ENCODE results near the gene ALKAL2.

ALKAL2 gene

DNA sequence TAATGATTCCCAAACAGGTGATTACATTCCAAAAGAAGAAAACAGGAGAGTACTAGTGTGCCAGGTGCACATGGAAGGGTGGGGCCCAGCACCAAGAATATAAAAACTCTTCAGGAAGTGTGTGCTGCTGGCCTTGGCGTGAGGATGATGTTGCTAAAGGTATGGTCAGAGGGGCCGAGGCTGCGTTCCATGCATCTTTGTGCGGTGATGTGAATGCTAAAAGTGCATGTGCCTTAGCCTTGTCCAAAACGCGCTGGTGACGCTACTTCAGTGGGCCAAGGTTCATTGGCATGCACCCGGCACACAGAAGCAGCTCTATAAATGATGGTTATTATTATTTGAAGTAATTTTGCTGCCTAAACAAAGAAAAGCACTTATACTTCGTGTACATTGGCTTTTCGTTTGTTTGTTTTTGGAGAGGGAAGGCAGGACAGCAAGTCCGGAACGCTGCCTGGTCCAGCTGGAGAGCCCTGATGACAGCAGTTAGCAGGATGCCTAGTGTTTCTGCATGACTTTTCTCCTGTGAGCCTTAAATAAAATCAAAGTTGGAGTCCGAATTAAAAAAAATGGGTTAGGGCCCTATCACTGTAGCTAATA, 2.9 kb downstream of the ALKAL2 start:
- Mint-ChIP-seq H3K36me3 (ENCODE audit: low read depth) (peaks cover 2% of the 10 kb centered on the region), H3K4me3 (no peak overlapping the region), H3K4me1 (ENCODE audit: low read depth) (no peaks in the 10 kb centered on the region), H3K27me3 (ENCODE audit: low read depth) (peaks cover 30% of the 10 kb centered on the region), H3K27ac (no peak overlapping the region), H3K9me3 (no peaks in the 10 kb centered on the region)

DNA sequence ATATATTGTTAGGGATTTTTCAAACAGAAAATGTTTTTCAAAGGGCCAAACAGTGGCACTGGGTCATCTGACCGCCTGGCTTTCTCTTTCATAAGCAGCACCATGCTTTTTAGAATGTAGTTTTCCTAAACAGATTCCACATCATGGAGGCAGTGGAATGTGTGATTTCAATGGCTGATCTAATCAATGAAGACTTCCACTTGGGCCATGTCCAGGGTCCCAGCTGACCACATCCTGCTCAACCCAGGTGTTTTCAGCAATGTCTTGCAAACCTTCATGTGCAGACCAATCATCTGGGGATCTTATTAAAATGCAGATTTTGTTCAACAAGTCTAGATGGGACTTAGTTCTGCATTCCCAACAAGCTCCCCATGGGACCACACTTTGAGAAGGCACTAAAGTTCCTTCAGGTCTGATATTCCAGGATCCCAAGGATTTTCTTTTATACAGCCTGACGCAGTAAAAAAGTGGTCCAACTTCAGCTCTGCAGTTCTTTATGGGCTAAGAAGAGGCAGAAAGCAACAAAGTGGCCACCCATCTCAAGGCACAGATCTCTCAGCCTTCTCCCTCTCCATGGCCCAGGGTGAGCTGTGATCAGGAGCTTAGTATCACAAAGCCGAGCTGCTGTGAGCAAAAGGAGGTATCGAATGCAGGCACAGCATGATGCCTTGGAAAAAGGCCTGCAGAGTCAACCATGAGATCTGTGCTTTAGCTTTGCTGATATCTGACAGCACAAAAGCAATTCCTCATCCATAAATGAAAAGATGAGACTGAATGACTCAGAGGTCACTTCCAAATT, 3.7 kb downstream of the ALKAL2 start:
- peaks cover 2% of the 10 kb centered on the region for H3K36me3 Mint-ChIP-seq (ENCODE audit: low read depth)

DNA sequence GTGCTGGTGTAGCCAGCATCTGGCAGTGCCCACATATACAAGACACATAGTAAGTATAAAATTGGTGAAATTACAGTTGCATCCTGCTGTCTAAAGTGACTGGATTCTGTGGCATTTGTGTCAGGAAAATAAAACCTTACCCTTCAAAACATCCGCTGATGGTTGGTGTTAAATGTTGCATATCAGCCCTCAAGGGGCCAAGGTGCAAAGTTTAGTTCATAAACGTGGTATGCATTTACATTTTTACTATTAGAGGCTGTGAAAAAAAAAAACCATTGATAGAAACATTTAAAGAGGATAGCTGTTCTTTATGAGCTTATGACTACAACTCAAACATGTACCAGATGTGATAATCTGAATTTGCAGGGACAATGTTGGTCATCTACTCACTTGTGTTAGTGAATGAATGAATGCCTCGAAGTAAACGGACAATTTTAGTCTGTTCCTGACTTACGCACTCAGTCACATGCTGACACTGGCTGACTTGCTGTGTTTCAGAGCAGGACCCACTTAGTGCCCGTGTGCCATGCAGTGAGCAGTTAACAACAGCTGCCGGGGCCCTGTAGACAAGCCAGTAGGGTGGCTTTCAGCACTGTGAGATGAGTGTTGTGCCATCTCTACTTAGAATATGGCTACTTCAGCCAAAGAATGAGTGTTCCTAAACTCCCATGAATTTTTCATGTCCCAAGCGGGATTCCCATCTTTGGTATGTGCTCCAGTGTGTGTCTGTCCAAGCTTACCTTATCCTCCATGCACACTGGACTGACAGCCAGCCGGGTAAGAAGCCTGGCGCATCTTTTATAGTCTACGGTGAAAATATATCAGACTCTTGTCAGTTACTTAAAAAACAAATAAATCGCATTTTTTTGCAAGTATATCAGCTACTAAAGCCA, 5.3 kb downstream of the ALKAL2 start:
- Mint-ChIP-seq H3K27ac (no peak overlapping the region), H3K4me3 (no peak overlapping the region), H3K27me3 (ENCODE audit: low read depth) (peaks cover 24% of the 10 kb centered on the region), H3K4me1 (ENCODE audit: low read depth) (no peaks in the 10 kb centered on the region), H3K36me3 (ENCODE audit: low read depth) (peaks cover 5% of the 10 kb centered on the region), H3K9me3 (no peaks in the 10 kb centered on the region)

More for the DNA sequence above, 3.7 kb downstream of the ALKAL2 start:
- Mint-ChIP-seq H3K9me3 (no peaks in the 10 kb centered on the region), H3K27ac (no peak overlapping the region), H3K4me1 (ENCODE audit: low read depth) (no peaks in the 10 kb centered on the region), H3K27me3 (ENCODE audit: low read depth) (peaks cover 24% of the 10 kb centered on the region), H3K4me3 (no peak overlapping the region)

DNA sequence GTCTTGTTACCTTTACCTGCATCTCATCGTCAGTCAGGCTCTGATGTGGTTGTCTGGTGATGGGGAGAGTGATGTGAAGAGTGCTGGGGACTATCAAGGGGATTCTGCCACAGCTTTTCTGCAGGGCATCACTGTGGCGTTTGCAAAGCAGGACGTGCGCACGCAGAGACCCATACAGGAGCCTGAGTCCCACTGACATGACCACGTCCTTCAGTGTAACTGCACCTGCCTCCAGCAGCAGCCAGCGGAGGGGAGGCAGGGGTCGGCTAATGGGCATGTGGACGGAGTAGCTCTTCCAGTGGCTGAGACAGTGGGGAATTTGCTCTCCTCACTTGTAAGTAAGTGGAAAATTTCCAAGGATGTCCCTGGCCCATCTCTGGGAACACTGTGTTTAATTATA, 6.5 kb downstream of the ALKAL2 start:
- no peak overlapping the region for H3K4me3 Mint-ChIP-seq
- peaks cover 15% of the 10 kb centered on the region for H3K27me3 Mint-ChIP-seq (ENCODE audit: low read depth)
- H3K36me3 Mint-ChIP-seq (ENCODE audit: low read depth), result peaks cover 14% of the 10 kb centered on the region
- no peak overlapping the region for H3K27ac Mint-ChIP-seq
- no peaks in the 10 kb centered on the region for H3K4me1 Mint-ChIP-seq (ENCODE audit: low read depth)
- H3K9me3 Mint-ChIP-seq, result no peaks in the 10 kb centered on the region

DNA sequence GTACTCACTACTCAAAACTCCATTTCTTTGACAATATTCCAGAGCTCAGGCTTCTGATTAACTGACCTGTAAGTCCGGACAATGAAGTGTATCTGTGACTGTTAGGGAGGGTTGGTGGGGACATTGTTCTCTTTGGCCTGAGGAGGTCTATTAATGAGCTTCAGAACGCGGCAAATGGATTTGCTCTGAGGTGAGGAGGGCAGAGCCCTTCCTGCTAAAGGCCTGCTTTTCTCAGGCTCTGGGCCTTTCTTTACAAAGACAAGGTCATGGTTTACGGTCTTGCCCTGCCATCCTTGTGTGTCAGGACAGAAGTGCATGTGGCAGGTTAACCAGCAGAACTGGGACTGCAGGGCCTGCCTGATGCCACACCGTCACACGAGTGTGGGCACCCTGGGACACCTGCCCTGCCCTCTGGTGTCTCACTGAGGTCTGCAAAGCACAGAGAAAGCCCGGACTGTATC, 7.2 kb downstream of the ALKAL2 start:
- no peak overlapping the region for H3K4me3 Mint-ChIP-seq
- no peak overlapping the region for H3K27ac Mint-ChIP-seq
- no peaks in the 10 kb centered on the region for H3K9me3 Mint-ChIP-seq
- peaks cover 19% of the 10 kb centered on the region for H3K36me3 Mint-ChIP-seq (ENCODE audit: low read depth)
- no peaks in the 10 kb centered on the region for H3K4me1 Mint-ChIP-seq (ENCODE audit: low read depth)
- H3K27me3 Mint-ChIP-seq (ENCODE audit: low read depth), result peaks cover 8% of the 10 kb centered on the region

DNA sequence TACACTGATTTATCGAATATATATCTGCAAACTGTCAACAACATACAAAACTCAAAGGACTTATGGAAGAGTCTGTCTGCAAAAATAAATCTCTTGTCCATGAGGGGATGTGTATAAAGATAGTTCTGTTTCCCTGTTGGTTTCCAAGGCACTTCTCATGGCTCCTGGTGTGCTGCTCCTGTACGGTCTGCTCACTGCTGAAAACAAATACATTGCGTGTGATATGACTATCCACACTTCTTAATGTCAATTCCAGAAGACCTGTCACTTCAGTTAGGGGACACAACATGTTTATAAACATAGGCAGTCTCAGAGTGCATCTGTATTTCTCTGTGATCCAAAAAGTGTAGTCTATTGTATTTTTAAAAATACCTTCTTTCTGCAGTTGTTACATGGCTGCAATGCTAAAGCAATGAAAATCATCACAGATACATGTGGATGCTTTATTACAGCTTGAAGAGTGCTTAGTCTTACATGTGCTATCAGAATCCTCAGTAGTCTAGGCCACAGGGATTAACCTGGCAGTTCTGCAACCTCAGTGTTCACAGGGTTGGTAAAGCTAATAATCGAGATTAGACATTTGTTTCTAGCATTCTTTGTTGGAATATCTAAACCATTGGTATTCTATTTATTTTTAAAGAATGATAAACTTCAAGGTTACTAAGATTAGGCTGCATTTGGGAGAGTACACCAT, 7.8 kb downstream of the ALKAL2 start:
- peaks cover 19% of the 10 kb centered on the region for H3K36me3 Mint-ChIP-seq (ENCODE audit: low read depth)

DNA sequence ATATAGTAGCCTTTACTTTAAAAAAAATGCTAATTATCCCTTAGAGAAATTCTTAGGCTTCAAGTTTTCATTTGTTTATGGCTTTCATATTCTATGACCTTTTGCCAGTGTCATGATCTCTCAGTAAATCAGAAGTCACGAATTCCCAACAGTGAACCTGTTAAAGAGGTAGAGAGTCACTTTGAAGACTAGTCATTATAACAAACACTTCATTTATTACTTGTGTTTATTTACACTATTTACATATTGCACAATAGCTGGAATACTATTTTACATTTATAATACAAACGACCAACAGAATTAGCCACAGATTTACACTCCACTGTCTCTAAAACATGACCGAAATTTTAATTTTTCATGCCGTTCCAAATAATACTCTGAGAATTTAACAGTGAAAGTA, 8.5 kb downstream of the ALKAL2 start:
- Mint-ChIP-seq H3K4me3 (no peak overlapping the region), H3K9me3 (no peaks in the 10 kb centered on the region), H3K4me1 (ENCODE audit: low read depth) (peaks cover 2% of the 10 kb centered on the region), H3K27ac (no peak overlapping the region), H3K36me3 (ENCODE audit: low read depth) (peaks cover 23% of the 10 kb centered on the region), H3K27me3 (ENCODE audit: low read depth) (no peaks in the 10 kb centered on the region)

More for the DNA sequence above, 7.8 kb downstream of the ALKAL2 start:
- Mint-ChIP-seq H3K4me3 (no peak overlapping the region), H3K4me1 (ENCODE audit: low read depth) (no peaks in the 10 kb centered on the region), H3K27me3 (ENCODE audit: low read depth) (peaks cover 3% of the 10 kb centered on the region), H3K9me3 (no peaks in the 10 kb centered on the region), H3K27ac (no peak overlapping the region)

DNA sequence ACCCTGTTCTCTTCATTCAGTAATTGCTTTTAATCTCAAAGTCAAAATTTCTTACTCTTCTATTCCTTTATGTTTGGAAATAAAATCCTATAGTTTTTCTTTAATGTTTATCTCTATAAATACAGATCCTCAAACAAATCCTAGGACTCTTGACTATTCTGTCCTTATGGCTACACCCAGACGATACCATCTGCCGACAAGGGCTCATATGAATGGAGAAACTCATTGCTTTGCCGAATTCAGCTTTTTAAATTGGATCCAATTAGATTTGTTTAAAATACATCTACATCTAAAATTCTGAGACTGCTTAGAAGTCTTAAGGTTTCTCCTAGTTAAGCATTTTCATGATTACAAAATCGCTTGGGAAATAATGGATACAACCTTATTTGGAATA, 9.0 kb downstream of the ALKAL2 start:
- H3K9me3 Mint-ChIP-seq, result no peaks in the 10 kb centered on the region
- no peak overlapping the region for H3K27ac Mint-ChIP-seq
- H3K27me3 Mint-ChIP-seq (ENCODE audit: low read depth), result no peaks in the 10 kb centered on the region
- peaks cover 23% of the 10 kb centered on the region for H3K36me3 Mint-ChIP-seq (ENCODE audit: low read depth)
- peaks cover 2% of the 10 kb centered on the region for H3K4me1 Mint-ChIP-seq (ENCODE audit: low read depth)
- no peak overlapping the region for H3K4me3 Mint-ChIP-seq

DNA sequence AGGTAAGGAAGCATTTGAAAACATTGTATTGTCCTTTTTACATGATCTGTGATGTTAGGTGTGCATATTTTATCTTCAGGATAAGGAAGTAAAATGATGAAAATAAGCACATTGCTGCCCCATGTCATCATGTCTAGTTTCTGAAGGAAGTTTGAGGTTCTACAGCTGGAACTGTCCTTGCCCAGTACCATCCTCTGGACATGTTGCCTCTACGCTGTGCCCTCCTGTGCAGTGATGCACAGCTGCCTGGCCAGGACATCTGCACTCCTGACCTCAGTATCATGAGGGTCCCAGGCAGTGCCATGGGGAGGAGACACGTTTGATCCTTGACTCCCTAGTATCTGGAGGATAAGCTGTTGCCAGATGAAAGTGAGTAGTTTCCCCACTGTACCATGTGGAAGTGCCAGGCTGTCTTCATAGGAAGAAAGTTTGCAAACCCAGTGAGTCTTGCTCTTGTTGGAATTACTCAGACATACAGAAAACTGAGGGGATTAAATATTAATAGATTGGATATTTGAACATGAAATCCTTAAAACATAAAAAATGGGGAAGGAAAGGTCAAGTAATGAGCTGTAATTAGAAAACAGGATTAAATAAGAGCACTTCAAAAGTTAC, 9.5 kb downstream of the ALKAL2 start:
- Mint-ChIP-seq H3K4me1 (ENCODE audit: low read depth) (peaks cover 2% of the 10 kb centered on the region), H3K27ac (no peak overlapping the region), H3K27me3 (ENCODE audit: low read depth) (no peaks in the 10 kb centered on the region), H3K36me3 (ENCODE audit: low read depth) (peaks cover 23% of the 10 kb centered on the region), H3K4me3 (no peak overlapping the region), H3K9me3 (no peaks in the 10 kb centered on the region)

DNA sequence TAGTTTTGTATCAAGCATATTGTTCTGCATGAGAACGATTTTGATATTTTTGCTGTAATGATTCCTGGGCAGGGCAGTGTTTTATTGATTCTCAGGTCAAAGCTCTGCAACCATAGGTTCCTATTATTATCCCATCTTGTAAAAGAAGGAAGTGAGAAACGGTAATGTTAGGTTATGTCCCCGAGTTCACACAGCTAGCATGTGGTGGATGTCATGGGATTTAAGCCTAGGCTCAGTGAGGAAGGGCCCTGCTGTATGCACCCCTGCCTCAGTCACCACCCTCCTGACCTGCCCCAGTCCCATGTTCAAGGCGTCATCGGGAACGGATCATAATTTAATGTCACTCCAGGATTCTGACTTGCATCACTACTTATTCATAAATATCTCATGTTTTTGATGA, 12.4 kb downstream of the ALKAL2 start:
- Mint-ChIP-seq H3K4me3 (no peak overlapping the region), H3K27me3 (ENCODE audit: low read depth) (no peaks in the 10 kb centered on the region), H3K36me3 (ENCODE audit: low read depth) (peaks cover 26% of the 10 kb centered on the region), H3K4me1 (ENCODE audit: low read depth) (peaks cover 13% of the 10 kb centered on the region), H3K27ac (no peak overlapping the region), H3K9me3 (no peaks in the 10 kb centered on the region)

DNA sequence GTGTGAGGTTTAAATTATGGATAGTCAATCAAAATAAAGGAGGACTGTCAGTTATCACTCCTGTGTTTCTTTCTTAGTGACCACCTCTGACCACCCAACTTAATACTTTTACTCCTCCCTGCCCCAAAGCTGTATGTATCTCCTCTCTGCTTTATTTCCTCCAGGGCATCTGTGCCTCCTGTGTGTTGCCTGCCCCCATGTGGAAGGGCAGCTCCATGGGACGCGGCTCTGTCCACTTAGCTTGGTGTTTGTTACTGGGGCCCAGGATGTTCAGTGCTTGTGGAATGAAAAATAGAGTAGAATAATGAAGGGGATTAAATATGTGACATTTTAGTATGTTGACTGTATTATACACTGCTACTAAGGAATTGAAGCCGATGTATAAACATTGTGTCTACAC, 13.4 kb downstream of the ALKAL2 start:
- peaks cover 22% of the 10 kb centered on the region for H3K4me1 Mint-ChIP-seq (ENCODE audit: low read depth)
- H3K9me3 Mint-ChIP-seq, result no peaks in the 10 kb centered on the region
- no peak overlapping the region for H3K4me3 Mint-ChIP-seq
- no peak overlapping the region for H3K27ac Mint-ChIP-seq
- no peaks in the 10 kb centered on the region for H3K27me3 Mint-ChIP-seq (ENCODE audit: low read depth)
- H3K36me3 Mint-ChIP-seq (ENCODE audit: low read depth), result peaks cover 26% of the 10 kb centered on the region

DNA sequence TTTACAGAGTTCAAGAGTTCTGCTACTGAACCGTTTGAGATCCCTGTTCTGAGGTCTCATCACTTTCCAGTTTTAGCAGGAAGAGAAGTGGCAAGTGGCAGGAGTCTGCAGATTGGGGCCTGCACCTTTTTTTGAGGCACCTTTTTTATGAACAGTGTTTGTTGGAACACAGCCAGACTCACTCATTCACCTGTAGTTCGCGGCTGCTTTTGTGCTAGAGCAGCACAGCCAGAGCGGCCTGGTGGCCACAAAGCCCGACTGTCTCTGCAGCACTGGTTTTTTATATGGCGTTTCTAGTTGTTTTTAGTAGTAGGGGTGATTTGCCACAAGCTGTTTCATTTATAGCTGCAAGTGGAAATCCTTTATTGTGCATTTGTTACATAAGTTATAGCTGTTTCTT, 14.6 kb downstream of the ALKAL2 start:
- no peaks in the 10 kb centered on the region for H3K9me3 Mint-ChIP-seq
- no peak overlapping the region for H3K27ac Mint-ChIP-seq
- peaks cover 24% of the 10 kb centered on the region for H3K36me3 Mint-ChIP-seq (ENCODE audit: low read depth)
- peaks cover 26% of the 10 kb centered on the region for H3K4me1 Mint-ChIP-seq (ENCODE audit: low read depth)
- H3K27me3 Mint-ChIP-seq (ENCODE audit: low read depth), result no peaks in the 10 kb centered on the region
- no peak overlapping the region for H3K4me3 Mint-ChIP-seq

DNA sequence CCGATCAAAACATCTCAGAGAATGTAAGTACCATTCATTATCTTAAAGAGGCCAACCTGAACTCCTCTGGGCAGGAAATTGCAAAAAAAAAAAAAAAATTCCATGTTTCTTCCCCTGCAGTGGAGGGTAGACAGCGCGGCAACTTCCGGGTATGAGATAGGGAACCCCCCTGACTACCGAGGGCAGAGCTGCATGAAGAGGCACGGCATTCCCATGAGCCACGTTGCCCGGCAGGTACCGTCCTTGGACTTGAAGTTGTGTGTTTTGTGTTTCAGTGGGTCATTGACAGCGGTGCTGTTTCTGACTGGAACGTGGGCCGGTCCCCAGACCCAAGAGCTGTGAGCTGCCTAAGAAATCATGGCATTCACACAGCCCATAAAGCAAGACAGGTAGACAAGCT, 16.0 kb downstream of the ALKAL2 start:
- no peak overlapping the region for H3K27ac Mint-ChIP-seq
- no peaks in the 10 kb centered on the region for H3K9me3 Mint-ChIP-seq
- no peaks in the 10 kb centered on the region for H3K27me3 Mint-ChIP-seq (ENCODE audit: low read depth)
- H3K4me3 Mint-ChIP-seq, result no peak overlapping the region
- peaks cover 15% of the 10 kb centered on the region for H3K36me3 Mint-ChIP-seq (ENCODE audit: low read depth)
- peaks cover 36% of the 10 kb centered on the region for H3K4me1 Mint-ChIP-seq (ENCODE audit: low read depth)

DNA sequence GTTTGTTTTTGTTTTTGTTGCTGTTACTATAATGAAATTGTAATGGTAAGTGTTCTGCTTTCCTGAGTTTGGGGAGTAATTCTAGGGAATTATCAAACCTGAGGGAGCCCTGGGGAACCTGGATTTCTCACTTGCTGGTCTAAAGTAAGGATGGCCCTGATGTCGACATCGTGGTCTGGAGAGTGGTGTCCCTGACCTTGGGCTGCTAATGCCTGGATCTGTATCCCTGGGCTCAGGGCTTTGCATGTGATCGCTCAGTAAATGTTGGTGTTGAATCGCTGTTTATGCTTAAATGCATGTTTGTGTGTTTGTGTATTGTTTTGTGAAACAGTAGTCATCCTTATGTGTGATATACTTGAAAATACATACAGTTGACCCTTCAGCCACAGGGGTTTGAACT, 17.0 kb downstream of the ALKAL2 start:
- no peak overlapping the region for H3K27ac Mint-ChIP-seq
- no peak overlapping the region for H3K4me3 Mint-ChIP-seq

More for the DNA sequence above, 17.0 kb downstream of the ALKAL2 start:
- H3K4me1 Mint-ChIP-seq (ENCODE audit: low read depth), result peaks cover 42% of the 10 kb centered on the region
- H3K27me3 Mint-ChIP-seq (ENCODE audit: low read depth), result no peaks in the 10 kb centered on the region
- H3K36me3 Mint-ChIP-seq (ENCODE audit: low read depth), result peaks cover 9% of the 10 kb centered on the region
- H3K9me3 Mint-ChIP-seq, result no peaks in the 10 kb centered on the region

Data from T-helper 1 cell treated with Interleukin-12 subunit alpha and Interleukin-12 subunit beta and Interleukin-4 antibody, amounts not matched to agents 30 μg/mL and 1 μg/mL, for 36 hours (primary cell).